HUDEP-2 (cell line): ENCODE results near the gene PGLYRP1.

Experiments
- DNase-seq, 76 experiments: peaks; one replicate each; lab custom pipeline; 2025; ENCODE audit not compliant: unreplicated experiment in 76 of 76; lab: John Stamatoyannopoulos, UW

The PGLYRP1 gene

GRCh38 chr19:46006411-46006810, 16.4 kb downstream of the PGLYRP1 start:
- no peak for DNase-seq

- no peak for DNase-seq
These were observed 20.1 kb downstream of the PGLYRP1 start for GRCh38 chr19:46002678-46003275.

- peak in 30 of 76 experiments; percentile 9 to 63 (median 38) for DNase-seq
These were observed 22.2 kb downstream of the PGLYRP1 start for GRCh38 chr19:46000491-46001246.

- peak in 3 of 76 experiments; percentile 8 to 27 (median 12) for DNase-seq
These were observed 23.2 kb downstream of the PGLYRP1 start for GRCh38 chr19:45999653-46000121.

- DNase-seq = no peak
These were observed 24.0 kb downstream of the PGLYRP1 start for GRCh38 chr19:45998834-45999233.

- no peak for DNase-seq
These were observed 25.9 kb downstream of the PGLYRP1 start for GRCh38 chr19:45996933-45997332.

- DNase-seq = peak in 24 of 76 experiments; percentile 7 to 64 (median 36)
These were observed 27.0 kb downstream of the PGLYRP1 start for GRCh38 chr19:45995715-45996385.

- peak in 75 of 76 experiments; percentile 88 to 100 (median 100) for DNase-seq
These were observed 27.7 kb downstream of the PGLYRP1 start, which contains the start of gene CCDC61 for GRCh38 chr19:45994998-45995714. TSS of gene CCDC61 (plus strand) at chr19:45995467. CDS start at chr19:46003019, 7,552 bp downstream.

GRCh38 chr19:45994456-45994997, 28.3 kb downstream of the PGLYRP1 start:
- peak in 1 of 76 experiments; percentile 43 for DNase-seq

- DNase-seq = no peak
These were observed 32.6 kb downstream of the PGLYRP1 start for GRCh38 chr19:45990113-45990728.

- DNase-seq = no peak
These were observed 37.5 kb downstream of the PGLYRP1 start for GRCh38 chr19:45985321-45985720.

GRCh38 chr19:45981350-45981749, 41.5 kb downstream of the PGLYRP1 start:
- DNase-seq = no peak

GRCh38 chr19:45978156-45978555, 44.7 kb downstream of the PGLYRP1 start:
- no peak for DNase-seq

- no peak for DNase-seq
These were observed 46.7 kb downstream of the PGLYRP1 start for GRCh38 chr19:45976178-45976577.

GRCh38 chr19:45975306-45976070, 47.4 kb downstream of the PGLYRP1 start:
- no peak for DNase-seq

- peak in 64 of 76 experiments; percentile 5 to 81 (median 58) for DNase-seq
These were observed 49.1 kb downstream of the PGLYRP1 start, which contains the start of gene NOVA2 for GRCh38 chr19:45973553-45974338. TSS of gene NOVA2 (minus strand) at chr19:45973865. CDS start at chr19:45973351, 514 bp downstream.

GRCh38 chr19:45972947-45973540, 49.8 kb downstream of the PGLYRP1 start:
- no peak for DNase-seq
